CD4-positive, alpha-beta memory T cell (primary cell): ENCODE results near the gene RELCH. TPM values are rescaled to one million over a fixed set of nuclear protein-coding genes. Genes with fewer than 3 reads are reported as not detected.

ENCODE experiments used
- CTCF ChIA-PET: fragments of 350-600 bp; sonication (Branson Sonifier 250); formaldehyde crosslinking; loops from one replicate; lab custom pipeline; 2021; ENCODE audit warnings: inconsistent platforms; ENCODE audit not compliant: partially characterized antibody; lab: Charles Lee
- POLR2A ChIA-PET: fragments of 350-600 bp; sonication (Branson Sonifier 250); formaldehyde crosslinking; loops from one replicate; lab custom pipeline; 2021; ENCODE audit not compliant: partially characterized antibody; lab: Charles Lee
- DNase-seq, 5 donors: peaks; one replicate each; pipeline versions ENCODE4 v3.0.0 to v3.0.0-alpha.2; 2020 to 2022; ENCODE audit warnings: mixed read lengths in 1 of 5
- H3K27ac ChIP-seq: one replicate; pipeline ENCODE4 v1.7.0; 2013; ENCODE audit warnings: low read depth, low read length
- H3K27me3 ChIP-seq: 2 replicates; pipeline ENCODE4 v1.7.0; 2013; ENCODE audit warnings: mild to moderate bottlenecking, low read length, moderate library complexity; ENCODE audit not compliant: insufficient read depth
- H3K36me3 ChIP-seq: 2 replicates; pipeline ENCODE4 v1.7.0; 2013; ENCODE audit warnings: mild to moderate bottlenecking, low read length, moderate library complexity; ENCODE audit not compliant: insufficient read depth
- H3K4me1 ChIP-seq: 2 replicates; pipeline ENCODE4 v1.7.0; 2013; ENCODE audit warnings: mild to moderate bottlenecking, low read length, moderate library complexity; ENCODE audit not compliant: insufficient read depth
- H3K4me3 ChIP-seq, 2 donors: one replicate each; pipeline ENCODE4 v1.7.0; 2013; ENCODE audit warnings: low read length in 2 of 2, mild to moderate bottlenecking in 1 of 2
- H3K9me3 ChIP-seq, 2 donors: one replicate each; pipeline ENCODE4 v1.7.0; 2013; ENCODE audit warnings: low read length in 2 of 2, control low read depth in 1 of 2; ENCODE audit not compliant: control insufficient read depth in 1 of 2
- H3K27ac Mint-ChIP-seq, 7 donors: one replicate each; pipeline ENCODE4 v1.8.0; 2020 to 2021; ENCODE audit warnings: mixed read lengths in 7 of 7, mild to moderate bottlenecking in 6 of 7, inconsistent platforms in 3 of 7, moderate library complexity in 3 of 7
- H3K27me3 Mint-ChIP-seq, 2 donors: one replicate each; pipeline ENCODE4 v1.8.0; 2020 to 2021; ENCODE audit warnings: mixed read lengths in 2 of 2
- H3K36me3 Mint-ChIP-seq, 2 donors: one replicate each; pipeline ENCODE4 v1.8.0; 2020 to 2021; ENCODE audit warnings: mixed read lengths in 2 of 2, inconsistent platforms in 1 of 2, mild to moderate bottlenecking in 1 of 2
- H3K4me1 Mint-ChIP-seq, 4 donors: one replicate each; pipeline ENCODE4 v1.8.0; 2020 to 2021; ENCODE audit warnings: mixed read lengths in 4 of 4, mild to moderate bottlenecking in 1 of 4
- H3K4me3 Mint-ChIP-seq, 8 donors: one replicate each; pipeline ENCODE4 v1.8.0; 2020 to 2021; ENCODE audit warnings: mixed read lengths in 8 of 8, mild to moderate bottlenecking in 7 of 8, moderate library complexity in 6 of 8, inconsistent platforms in 3 of 8
- H3K9me3 Mint-ChIP-seq, 8 donors: one replicate each; pipeline ENCODE4 v1.8.0; 2020 to 2021; ENCODE audit warnings: mixed read lengths in 8 of 8, mild to moderate bottlenecking in 5 of 8, inconsistent platforms in 3 of 8, moderate library complexity in 1 of 8
- intact Hi-C: fragments of 100-400 bp; cut with micrococcal nuclease; formaldehyde crosslinking; loops from one replicate; pipeline ENCODE4 v1.15.1; 2023
- polyA plus RNA-seq, 2 donors: library from polyadenylated mRNA; unstranded; fragments of 300-500 nt; fragmentation: Illumina TruSeq; gene quantifications; one replicate each; pipeline ENCODE4 v1.2.3, GENCODE V29; 2021
- total RNA-seq, 2 experiments: library from RNA; stranded (reverse); gene quantifications; one replicate each; pipeline ENCODE4 v1.2.3, GENCODE V29; 2021

Gene RELCH
- total and polyA plus RNA-seq, 4 experiments from 2014 or later = 7.6 to 59.4 (median 33.4) TPM

DNA sequence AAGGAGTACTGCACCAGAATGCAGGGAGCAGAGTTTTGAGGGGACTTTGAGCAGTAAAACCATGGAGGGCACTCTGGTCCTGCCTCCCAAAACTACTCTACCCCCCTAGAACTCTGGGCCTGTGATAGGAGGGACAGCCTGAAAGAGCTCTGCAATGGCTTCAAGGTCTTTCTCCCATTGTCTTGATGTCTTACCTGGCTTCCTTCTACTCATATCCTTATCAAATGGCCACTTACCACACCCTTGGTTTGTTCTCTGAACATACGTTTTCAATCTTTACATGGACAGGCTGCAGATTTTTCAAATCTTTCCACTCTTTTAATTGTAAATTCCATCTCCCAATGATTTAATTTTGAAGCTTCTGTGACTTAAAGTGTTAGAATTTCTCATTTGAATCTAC lies 27.7 kb downstream of the RELCH start:
- ChIA-PET POLR2A (interaction anchor here (1.0 kb wide), 1 partner anchor 28 kb away, joined by 6 read pairs; the partner anchor contains the start of genes PIGN and RELCH), CTCF (interaction anchor here (0.7 to 1.6 kb wide), 2 partner anchors 33 to 35 kb away, joined by 4 to 8 read pairs; no protein-coding TSS in a partner anchor)
- Histone ChIP-seq H3K27ac (no peak overlapping the region), H3K4me3 (no peak overlapping the region), H3K27me3 (no peaks in the 10 kb centered on the region), H3K4me1 (no peaks in the 10 kb centered on the region), H3K36me3 (peaks cover 12% of the 10 kb centered on the region), H3K9me3 (no peaks in the 10 kb centered on the region)
- Mint-ChIP-seq H3K4me1 (peaks cover 22 to 36% (median 28%) of the 10 kb centered on the region in 4 donors), H3K27ac (no peak overlapping the region), H3K4me3 (no peak overlapping the region), H3K9me3 (peaks cover 0 to 3% (median 0%) of the 10 kb centered on the region in 8 donors), H3K36me3 (peaks cover 33 to 41% of the 10 kb centered on the region in 2 donors), H3K27me3 (no peaks in the 10 kb centered on the region)
- no peak for DNase-seq
- intact Hi-C loops = no loop called here

GRCh38 chr18:62224229-62224628 lies 37.2 kb downstream of the RELCH start:
- CTCF ChIA-PET = no interaction called here
- peaks cover 27% of the 10 kb centered on the region for H3K36me3 ChIP-seq
- Mint-ChIP-seq H3K4me1 (peaks cover 0 to 5% (median 2%) of the 10 kb centered on the region in 4 donors), H3K9me3 (peaks cover 0 to 8% (median 5%) of the 10 kb centered on the region in 8 donors), H3K27me3 (no peaks in the 10 kb centered on the region), H3K4me3 (no peak overlapping the region), H3K27ac (no peak overlapping the region), H3K36me3 (peaks cover 40 to 54% of the 10 kb centered on the region in 2 donors)
- H3K4me3 ChIP-seq = no peak overlapping the region
- H3K9me3 ChIP-seq = peaks cover 0 to 3% of the 10 kb centered on the region in 2 donors
- POLR2A ChIA-PET = no interaction called here
- DNase-seq = no peak
- H3K27me3 ChIP-seq = no peaks in the 10 kb centered on the region
- intact Hi-C loops = no loop called here
- no peak overlapping the region for H3K27ac ChIP-seq
- no peaks in the 10 kb centered on the region for H3K4me1 ChIP-seq

DNA sequence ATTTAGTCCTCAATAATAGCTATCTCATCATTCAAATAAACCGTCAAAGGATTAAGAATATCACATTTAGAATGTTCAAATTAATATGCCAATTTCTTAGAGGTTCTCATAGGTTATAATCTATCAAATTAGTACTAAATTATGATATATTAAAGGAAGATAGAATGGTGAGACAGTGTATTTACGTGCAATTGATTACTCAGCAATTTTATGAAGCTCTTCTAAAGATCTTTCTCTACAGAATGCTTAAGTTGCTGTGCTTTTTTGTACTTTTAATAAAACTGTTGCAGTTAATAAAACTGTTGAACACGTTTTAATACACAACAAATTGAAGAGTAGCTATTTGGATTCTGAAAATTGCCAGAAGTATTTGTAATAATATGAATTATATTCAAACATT lies 39.0 kb downstream of the RELCH start:
- CTCF ChIA-PET = interaction anchor here (1.7 to 2.3 kb wide), 2 partner anchors 24 to 39 kb away, joined by 7 to 8 read pairs; partner anchors contain the start of genes PIGN and RELCH
- H3K9me3 Mint-ChIP-seq = peaks cover 0 to 8% (median 5%) of the 10 kb centered on the region in 8 donors
- no peak overlapping the region for H3K4me3 ChIP-seq
- H3K27ac Mint-ChIP-seq = no peak overlapping the region
- H3K4me3 Mint-ChIP-seq = no peak overlapping the region
- DNase-seq = no peak
- H3K36me3 Mint-ChIP-seq = peaks cover 54 to 67% of the 10 kb centered on the region in 2 donors
- no peaks in the 10 kb centered on the region for H3K27me3 Mint-ChIP-seq
- peaks cover 0 to 1% (median 0%) of the 10 kb centered on the region in 4 donors for H3K4me1 Mint-ChIP-seq
- POLR2A ChIA-PET = no interaction called here
- H3K36me3 ChIP-seq = peaks cover 33% of the 10 kb centered on the region
- no peaks in the 10 kb centered on the region for H3K27me3 ChIP-seq
- intact Hi-C loops = no loop called here
- H3K9me3 ChIP-seq = peaks cover 0 to 3% of the 10 kb centered on the region in 2 donors
- H3K27ac ChIP-seq = no peak overlapping the region
- H3K4me1 ChIP-seq = no peaks in the 10 kb centered on the region

- CTCF ChIA-PET = no interaction called here
- Histone ChIP-seq H3K27me3 (no peaks in the 10 kb centered on the region), H3K36me3 (peaks cover 13% of the 10 kb centered on the region), H3K9me3 (no peaks in the 10 kb centered on the region), H3K27ac (no peak overlapping the region), H3K4me3 (no peak overlapping the region), H3K4me1 (no peaks in the 10 kb centered on the region)
- POLR2A ChIA-PET = no interaction called here
- no peak overlapping the region for H3K27ac Mint-ChIP-seq
- peaks cover 11 to 18% (median 15%) of the 10 kb centered on the region in 4 donors for H3K4me1 Mint-ChIP-seq
- no peaks in the 10 kb centered on the region for H3K27me3 Mint-ChIP-seq
- no peak overlapping the region for H3K4me3 Mint-ChIP-seq
- peaks cover 0 to 2% (median 0%) of the 10 kb centered on the region in 8 donors for H3K9me3 Mint-ChIP-seq
- intact Hi-C loops = no loop called here
- DNase-seq = no peak
- H3K36me3 Mint-ChIP-seq = peaks cover 44 to 46% of the 10 kb centered on the region in 2 donors
These were observed 49.2 kb downstream of the RELCH start for GRCh38 chr18:62236252-62236651.

- no peaks in the 10 kb centered on the region for H3K4me1 ChIP-seq
- no peak overlapping the region for H3K27ac ChIP-seq
- Mint-ChIP-seq H3K4me3 (no peak overlapping the region), H3K27me3 (no peaks in the 10 kb centered on the region), H3K4me1 (peaks cover 11 to 18% (median 15%) of the 10 kb centered on the region in 4 donors), H3K9me3 (peaks cover 0 to 2% (median 0%) of the 10 kb centered on the region in 8 donors), H3K36me3 (peaks cover 33 to 41% of the 10 kb centered on the region in 2 donors), H3K27ac (no peak overlapping the region)
- CTCF ChIA-PET = interaction anchor here (3.5 kb wide), 1 partner anchor 10 kb away, joined by 29 read pairs; no protein-coding TSS in a partner anchor
- POLR2A ChIA-PET = no interaction called here
- H3K36me3 ChIP-seq = peaks cover 9% of the 10 kb centered on the region
- H3K4me3 ChIP-seq = no peak overlapping the region
- no peaks in the 10 kb centered on the region for H3K27me3 ChIP-seq
- H3K9me3 ChIP-seq = no peaks in the 10 kb centered on the region
- intact Hi-C loops = no loop called here
- DNase-seq = no peak
These were observed 52.4 kb downstream of the RELCH start for GRCh38 chr18:62239475-62239874.

DNA sequence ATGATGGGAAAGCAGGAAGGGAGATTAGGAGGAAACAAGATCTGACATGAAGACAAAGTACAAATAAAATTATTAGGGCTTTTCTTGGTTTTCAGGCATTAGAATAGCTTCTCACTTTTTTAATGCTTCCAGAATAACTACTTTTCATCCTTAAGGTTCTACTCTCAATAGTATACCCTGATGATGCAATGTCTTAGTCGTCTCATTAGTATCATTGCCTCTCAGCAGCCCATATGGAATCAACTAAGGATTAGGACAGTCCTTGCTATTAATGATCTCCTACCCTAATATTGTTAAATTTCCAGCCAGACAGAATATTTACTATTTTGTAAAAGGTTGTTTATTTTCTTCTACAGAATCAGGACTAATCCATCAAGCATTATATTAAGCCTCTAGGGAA lies 55.9 kb downstream of the RELCH start:
- CTCF ChIA-PET = no interaction called here
- intact Hi-C loops = no loop called here
- H3K4me1 Mint-ChIP-seq = peaks cover 4 to 7% (median 4%) of the 10 kb centered on the region in 4 donors
- POLR2A ChIA-PET = no interaction called here
- Histone ChIP-seq H3K4me1 (no peaks in the 10 kb centered on the region), H3K36me3 (peaks cover 14% of the 10 kb centered on the region), H3K4me3 (no peak overlapping the region), H3K27me3 (no peaks in the 10 kb centered on the region), H3K27ac (no peak overlapping the region), H3K9me3 (no peaks in the 10 kb centered on the region)
- H3K4me3 Mint-ChIP-seq = no peak overlapping the region
- no peaks in the 10 kb centered on the region for H3K27me3 Mint-ChIP-seq
- H3K9me3 Mint-ChIP-seq = peaks cover 0 to 2% (median 0%) of the 10 kb centered on the region in 8 donors
- H3K27ac Mint-ChIP-seq = peak overlapping the region in 2 of 7 donors; percentile 8 to 37
- H3K36me3 Mint-ChIP-seq = peaks cover 20 to 45% of the 10 kb centered on the region in 2 donors
- no peak for DNase-seq

GRCh38 chr18:62245177-62245576 lies 58.1 kb downstream of the RELCH start:
- ChIA-PET CTCF (interaction anchor here (9.4 kb wide), 1 partner anchor 61 kb away, joined by 191 read pairs; the partner anchor contains the start of genes PIGN and RELCH), POLR2A (interaction anchor here (2.9 kb wide), 1 partner anchor 58 kb away, joined by 10 read pairs; the partner anchor contains the start of genes PIGN and RELCH)
- Histone ChIP-seq H3K36me3 (peaks cover 10% of the 10 kb centered on the region), H3K4me1 (no peaks in the 10 kb centered on the region), H3K9me3 (no peaks in the 10 kb centered on the region), H3K4me3 (no peak overlapping the region), H3K27ac (no peak overlapping the region), H3K27me3 (no peaks in the 10 kb centered on the region)
- no peak for DNase-seq
- Mint-ChIP-seq H3K27me3 (no peaks in the 10 kb centered on the region), H3K4me1 (no peaks in the 10 kb centered on the region), H3K36me3 (peaks cover 11 to 38% of the 10 kb centered on the region in 2 donors), H3K4me3 (no peak overlapping the region), H3K27ac (no peak overlapping the region), H3K9me3 (peaks cover 0 to 2% (median 0%) of the 10 kb centered on the region in 8 donors)
- intact Hi-C loops = no loop called here
